ENCODE data around the gene SPATA2.

DNA sequence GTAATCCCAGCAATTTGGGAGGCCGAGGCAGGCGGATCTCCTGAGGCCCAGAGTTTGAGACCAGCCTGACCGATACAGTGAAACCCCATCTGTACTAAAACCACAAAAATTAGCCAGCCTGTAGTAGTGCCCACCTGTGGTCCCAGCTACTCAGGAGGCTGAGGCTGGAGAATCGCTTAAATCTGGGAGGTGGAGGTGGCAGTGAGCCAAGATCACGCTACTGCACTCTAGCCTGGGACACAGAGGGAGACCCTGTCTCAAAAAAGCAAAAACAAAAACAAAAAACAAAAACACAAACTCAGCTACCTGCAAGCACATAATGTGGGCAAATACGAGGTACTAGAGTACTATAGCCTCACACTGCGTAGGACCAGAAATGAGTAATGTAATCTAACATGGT lies 3.7 kb upstream of the SPATA2 start:
- TF ChIP-seq, protein P1, sequence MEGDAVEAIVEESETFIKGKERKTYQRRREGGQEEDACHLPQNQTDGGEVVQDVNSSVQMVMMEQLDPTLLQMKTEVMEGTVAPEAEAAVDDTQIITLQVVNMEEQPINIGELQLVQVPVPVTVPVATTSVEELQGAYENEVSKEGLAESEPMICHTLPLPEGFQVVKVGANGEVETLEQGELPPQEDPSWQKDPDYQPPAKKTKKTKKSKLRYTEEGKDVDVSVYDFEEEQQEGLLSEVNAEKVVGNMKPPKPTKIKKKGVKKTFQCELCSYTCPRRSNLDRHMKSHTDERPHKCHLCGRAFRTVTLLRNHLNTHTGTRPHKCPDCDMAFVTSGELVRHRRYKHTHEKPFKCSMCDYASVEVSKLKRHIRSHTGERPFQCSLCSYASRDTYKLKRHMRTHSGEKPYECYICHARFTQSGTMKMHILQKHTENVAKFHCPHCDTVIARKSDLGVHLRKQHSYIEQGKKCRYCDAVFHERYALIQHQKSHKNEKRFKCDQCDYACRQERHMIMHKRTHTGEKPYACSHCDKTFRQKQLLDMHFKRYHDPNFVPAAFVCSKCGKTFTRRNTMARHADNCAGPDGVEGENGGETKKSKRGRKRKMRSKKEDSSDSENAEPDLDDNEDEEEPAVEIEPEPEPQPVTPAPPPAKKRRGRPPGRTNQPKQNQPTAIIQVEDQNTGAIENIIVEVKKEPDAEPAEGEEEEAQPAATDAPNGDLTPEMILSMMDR (IDR thresholded peaks at IDR 0.05) = no peak
- TF ChIP-seq EZH2phosphoT487 (IDR thresholded peaks at IDR 0.05) = no peak
- no peak for TF ChIP-seq EZH2 (IDR thresholded peaks at IDR 0.05)
